ENCODE data around the gene GDF10. TPM values are rescaled to one million over a fixed set of nuclear protein-coding genes. Genes with fewer than 3 reads are reported as not detected.

The GDF10 gene
- total RNA-seq, 1 donor, result not detected

DNA sequence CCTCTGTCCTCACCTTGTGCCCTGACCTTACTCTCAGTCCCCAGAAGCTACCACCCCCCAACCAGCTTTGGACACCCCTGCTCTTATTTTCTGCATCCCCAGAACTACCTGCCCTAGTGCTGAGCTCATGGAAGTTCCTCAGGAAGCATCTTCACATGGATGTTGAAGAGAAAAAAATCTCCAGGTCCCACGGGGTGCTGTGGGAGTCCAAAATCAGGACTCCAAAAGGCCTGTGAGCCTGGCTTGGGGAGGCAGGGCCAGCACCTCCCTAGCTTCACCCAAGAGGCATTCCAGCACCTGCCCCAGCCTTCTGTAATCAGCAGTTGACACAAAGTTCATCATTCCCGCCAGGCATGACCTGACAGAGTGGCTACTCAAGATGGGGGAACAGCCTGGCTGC lies 20.7 kb upstream of the GDF10 start:
- TF ChIP-seq, protein P1, sequence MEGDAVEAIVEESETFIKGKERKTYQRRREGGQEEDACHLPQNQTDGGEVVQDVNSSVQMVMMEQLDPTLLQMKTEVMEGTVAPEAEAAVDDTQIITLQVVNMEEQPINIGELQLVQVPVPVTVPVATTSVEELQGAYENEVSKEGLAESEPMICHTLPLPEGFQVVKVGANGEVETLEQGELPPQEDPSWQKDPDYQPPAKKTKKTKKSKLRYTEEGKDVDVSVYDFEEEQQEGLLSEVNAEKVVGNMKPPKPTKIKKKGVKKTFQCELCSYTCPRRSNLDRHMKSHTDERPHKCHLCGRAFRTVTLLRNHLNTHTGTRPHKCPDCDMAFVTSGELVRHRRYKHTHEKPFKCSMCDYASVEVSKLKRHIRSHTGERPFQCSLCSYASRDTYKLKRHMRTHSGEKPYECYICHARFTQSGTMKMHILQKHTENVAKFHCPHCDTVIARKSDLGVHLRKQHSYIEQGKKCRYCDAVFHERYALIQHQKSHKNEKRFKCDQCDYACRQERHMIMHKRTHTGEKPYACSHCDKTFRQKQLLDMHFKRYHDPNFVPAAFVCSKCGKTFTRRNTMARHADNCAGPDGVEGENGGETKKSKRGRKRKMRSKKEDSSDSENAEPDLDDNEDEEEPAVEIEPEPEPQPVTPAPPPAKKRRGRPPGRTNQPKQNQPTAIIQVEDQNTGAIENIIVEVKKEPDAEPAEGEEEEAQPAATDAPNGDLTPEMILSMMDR (IDR thresholded peaks at IDR 0.05; ENCODE audit: insufficient read depth, low read depth, low read length), result no peak
- H3K4me3 ChIP-seq (ENCODE audit: low read depth, low read length), result no peak overlapping the region
- DNase-seq (ENCODE audit: low read depth), result no peak

DNA sequence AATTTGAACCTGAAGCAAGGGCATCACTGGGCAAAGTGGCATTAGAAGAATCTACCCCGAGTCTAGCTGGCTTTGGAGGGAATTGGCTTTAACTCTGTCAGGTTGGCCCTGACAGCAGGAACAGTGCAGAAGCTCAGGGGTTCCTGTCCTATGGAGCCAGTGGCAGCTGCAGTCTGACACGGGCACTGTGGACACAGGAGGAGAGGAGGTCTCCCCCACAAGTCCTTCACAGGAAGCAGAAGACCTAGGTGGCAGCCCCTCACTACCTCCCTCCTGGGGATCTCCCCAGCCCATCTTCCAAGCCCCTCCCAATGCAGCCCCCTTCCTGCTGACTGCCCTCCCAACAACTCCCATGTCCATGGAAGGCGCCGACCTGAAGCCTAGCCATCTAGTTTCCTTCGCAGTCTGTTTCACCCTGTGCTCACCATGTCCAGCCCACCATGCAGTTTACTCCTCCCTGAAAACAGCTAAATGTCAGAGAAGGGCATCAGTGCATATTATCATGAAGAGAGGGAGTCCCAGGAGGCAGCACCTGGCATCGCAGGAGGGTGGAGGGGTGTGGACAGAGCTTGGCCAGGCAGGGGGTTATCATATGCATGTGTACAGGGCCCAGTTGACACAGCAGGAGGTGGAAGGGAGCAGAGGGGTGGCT lies 17.9 kb upstream of the GDF10 start:
- no peak overlapping the region for H3K4me3 ChIP-seq (ENCODE audit: low read depth, low read length)
- no peak for DNase-seq (ENCODE audit: low read depth)
- TF ChIP-seq, protein P1 (IDR thresholded peaks at IDR 0.05; ENCODE audit: insufficient read depth, low read depth, low read length), result no peak

DNA sequence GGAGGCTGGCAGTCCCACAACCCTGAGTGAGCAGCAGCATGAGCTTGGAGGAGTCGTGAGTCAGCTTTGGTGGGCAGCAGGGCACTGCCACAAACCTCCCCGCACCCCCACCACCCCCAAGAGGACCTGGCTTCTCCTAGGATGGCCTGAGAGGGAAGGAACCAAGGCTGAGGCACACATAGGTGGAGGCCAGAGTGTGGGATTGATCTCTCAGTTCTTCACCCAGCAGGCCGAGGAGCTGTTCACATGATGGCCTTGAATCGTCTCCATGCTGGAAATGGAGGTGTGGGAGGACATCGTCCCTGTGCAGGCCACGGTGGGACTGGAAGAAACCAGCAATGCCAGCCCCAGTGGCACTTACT lies 17.4 kb upstream of the GDF10 start:
- no peak for DNase-seq (ENCODE audit: low read depth)
- H3K4me3 ChIP-seq (ENCODE audit: low read depth, low read length), result no peak overlapping the region
- TF ChIP-seq, protein P1 (IDR thresholded peaks at IDR 0.05; ENCODE audit: insufficient read depth, low read depth, low read length), result no peak

DNA sequence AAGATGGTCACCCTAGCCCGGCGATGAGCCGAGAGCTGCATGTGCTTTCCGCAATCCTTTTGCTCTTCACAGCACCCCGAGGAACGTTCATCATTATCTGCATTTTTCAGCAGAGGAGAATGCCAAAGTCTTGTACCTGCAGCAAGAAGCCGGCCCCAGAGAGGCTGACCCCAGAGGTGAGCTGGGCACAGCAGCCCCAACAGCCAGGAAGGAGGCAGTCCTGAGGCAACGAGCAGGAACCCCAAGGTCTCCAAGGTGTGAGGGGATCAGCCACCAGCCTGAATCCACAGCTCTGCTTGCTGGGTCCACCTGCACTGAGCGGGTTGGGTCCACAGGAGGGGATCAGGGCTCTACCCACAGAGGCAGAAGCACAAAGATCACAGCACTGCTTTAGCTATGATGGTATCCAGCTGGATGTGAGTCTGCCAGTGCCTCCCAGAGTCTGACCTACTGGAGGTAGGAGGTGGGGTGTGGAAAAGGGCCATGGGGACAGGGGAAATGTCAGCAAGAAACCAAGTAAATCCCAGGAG lies 16.8 kb upstream of the GDF10 start:
- DNase-seq (ENCODE audit: low read depth), result no peak
- TF ChIP-seq, protein P1 (IDR thresholded peaks at IDR 0.05; ENCODE audit: insufficient read depth, low read depth, low read length), result no peak
- H3K4me3 ChIP-seq (ENCODE audit: low read depth, low read length), result no peak overlapping the region

DNA sequence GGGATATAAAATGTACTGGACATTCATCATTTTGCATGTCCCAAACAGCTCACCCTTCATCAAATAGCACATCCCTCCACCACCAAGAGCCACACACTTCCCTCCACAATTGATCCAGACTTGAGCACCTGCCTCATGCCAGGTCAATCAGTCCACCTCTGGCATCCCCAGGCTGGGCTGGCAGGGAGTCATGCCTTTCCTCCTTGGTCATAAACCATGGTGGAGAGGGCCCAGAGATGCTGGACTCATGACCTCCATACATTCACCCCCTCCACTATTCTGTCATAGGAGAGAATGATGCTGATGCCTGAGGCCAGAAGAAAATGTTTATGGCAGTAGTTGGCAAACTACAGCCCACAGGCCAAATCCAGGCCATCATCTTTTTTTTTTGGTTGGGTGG lies 16.1 kb upstream of the GDF10 start:
- H3K4me3 ChIP-seq (ENCODE audit: low read depth, low read length), result no peak overlapping the region
- no peak for DNase-seq (ENCODE audit: low read depth)
- TF ChIP-seq, protein P1 (IDR thresholded peaks at IDR 0.05; ENCODE audit: insufficient read depth, low read depth, low read length), result no peak

DNA sequence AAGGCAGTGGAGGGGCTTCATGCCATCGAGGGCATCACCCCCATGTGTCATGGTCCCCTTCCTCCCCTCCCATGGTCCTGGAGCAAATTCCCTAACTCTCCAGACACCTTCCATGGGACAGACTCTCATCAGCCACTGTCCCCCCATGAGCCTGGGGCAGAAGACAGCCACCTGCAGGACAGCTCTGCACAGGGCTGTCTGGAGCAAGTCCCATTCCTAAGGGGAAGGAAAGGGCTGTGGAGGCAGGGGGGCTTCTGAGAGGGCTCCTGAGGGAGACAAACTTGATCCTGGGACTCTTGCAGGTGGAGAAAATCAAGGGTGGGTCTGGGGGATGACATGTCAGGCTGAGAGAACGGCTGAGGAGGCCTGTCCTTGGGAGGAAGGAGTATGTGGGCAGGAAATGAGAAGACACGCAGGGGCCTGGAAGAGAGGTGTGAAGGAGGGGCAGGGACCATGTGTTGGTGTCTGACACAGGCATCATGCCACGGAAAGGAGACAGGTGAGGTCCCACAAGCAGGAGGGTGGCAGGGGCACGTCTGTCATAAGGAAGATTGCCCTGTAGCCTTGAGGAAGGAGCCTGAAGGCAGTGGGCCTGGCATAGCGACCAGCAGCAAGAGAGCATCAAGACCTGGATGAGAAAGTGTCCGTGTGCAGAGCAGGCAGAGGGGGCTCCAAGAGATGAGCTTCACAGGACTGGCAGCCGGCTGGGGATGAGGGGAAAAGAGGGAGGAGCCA lies 14.4 kb upstream of the GDF10 start:
- TF ChIP-seq, protein P1 (IDR thresholded peaks at IDR 0.05; ENCODE audit: insufficient read depth, low read depth, low read length), result no peak
- no peak for DNase-seq (ENCODE audit: low read depth)
- H3K4me3 ChIP-seq (ENCODE audit: low read depth, low read length), result no peak overlapping the region
